C4-2B (cell line): ENCODE results near the gene SH3BP5.

ENCODE experiments used
- H3K27ac ChIP-seq: fragments of 450-650 bp; 2 replicates; pipeline ENCODE4 v1.5.1; 2017
- CTCF ChIP-seq: fragments of 450-650 bp; conservative IDR thresholded peaks from 2 replicates; pipeline ENCODE4 v1.5.1; 2017; ENCODE audit warnings: mild to moderate bottlenecking
- ZFX ChIP-seq: fragments of 450-650 bp; IDR thresholded peaks from 2 replicates; pipeline ENCODE4 v1.6.1; 2017

The SH3BP5 gene

GRCh38 chr3:15336057-15336456 is 3.7 kb upstream of the SH3BP5 start:
- no peak overlapping the region for H3K27ac ChIP-seq
- TF ChIP-seq ZFX (no peak), CTCF (no peak)

GRCh38 chr3:15333956-15334263 is 1.5 kb upstream of the SH3BP5 start:
- no peak overlapping the region for H3K27ac ChIP-seq
- TF ChIP-seq ZFX (no peak), CTCF (no peak)

GRCh38 chr3:15333099-15333955 is 941 bp upstream of the SH3BP5 start:
- no peak overlapping the region for H3K27ac ChIP-seq
- TF ChIP-seq CTCF (no peak), ZFX (no peak)

GRCh38 chr3:15331606-15332404 is 581 bp downstream of the SH3BP5 start:
- peak overlapping the region; percentile 64 for H3K27ac ChIP-seq
- TF ChIP-seq CTCF (no peak), ZFX (0 out of 2 replicates have a peak, but pooled peaks have one; percentile 20)

- H3K27ac ChIP-seq, result no peak overlapping the region; the same call in 1 of the 2 replicates
- TF ChIP-seq CTCF (no peak), ZFX (no peak)
Observed at GRCh38 chr3:15331072-15331605, 1.2 kb downstream of the SH3BP5 start.

GRCh38 chr3:15330031-15330596 is 2.3 kb downstream of the SH3BP5 start:
- no peak overlapping the region for H3K27ac ChIP-seq
- TF ChIP-seq ZFX (no peak), CTCF (no peak)
